RCC 7860 (cell line): ENCODE data around the gene CREM.
"Not testable (repeated sequence)": the region's sequence is repeated elsewhere in the genome, so short reads cannot be mapped to it uniquely, and the experiment has no call there.

Experiments
- DNase-seq: peaks from one replicate; pipeline ENCODE4 v3.0.0-alpha.2; 2015; ENCODE audit warnings: low spot score
- FAIRE-seq: peaks from 2 replicates; lab custom pipeline; 2012; peaks lifted over from hg19 to GRCh38; lab: Jason Lieb, UNC

Gene CREM

DNA sequence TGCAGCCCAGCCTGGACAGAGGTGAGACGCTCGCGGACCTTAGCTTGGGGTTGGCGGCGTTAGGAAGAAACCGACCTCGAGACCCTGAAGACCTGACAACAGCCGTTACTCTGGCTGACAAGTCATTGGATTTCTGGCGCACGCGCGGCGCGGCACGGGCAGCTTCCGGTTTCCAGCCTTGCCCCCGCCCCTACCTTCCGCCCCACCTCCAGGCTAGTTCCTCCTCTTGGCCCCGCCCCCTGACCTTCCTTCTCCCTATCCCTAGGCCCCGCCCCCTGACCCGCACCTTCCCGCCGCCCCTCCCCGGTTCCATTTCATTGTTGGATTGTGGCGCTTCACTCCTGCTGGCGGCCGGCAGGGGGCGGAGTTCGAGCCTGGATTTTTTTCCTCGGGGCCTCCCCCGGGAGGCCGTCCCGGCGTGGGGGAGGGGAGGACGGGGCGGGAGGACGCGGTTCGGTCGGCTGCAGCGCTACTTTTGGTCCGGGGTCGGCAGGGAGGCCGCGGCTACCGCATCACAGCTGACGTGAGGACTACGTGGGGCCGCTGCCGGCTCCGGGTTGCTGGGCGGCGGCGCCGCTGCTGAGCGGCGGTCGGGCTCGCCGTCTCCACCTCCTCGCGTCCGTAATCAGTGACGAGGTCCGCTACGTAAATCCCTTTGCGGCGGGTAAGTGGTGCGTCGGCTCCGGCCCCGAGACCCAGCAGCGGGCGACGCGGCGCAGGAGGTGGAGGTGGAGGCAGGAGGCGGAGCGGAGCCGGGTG lies at the start of gene CREM:
TSS of gene CREM (plus strand) at position 317 of the 759 bp plus-strand sequence. CDS start 10,990 bp downstream, outside the sequence.
- peak; percentile 51 for FAIRE-seq
- DNase-seq, result peak; percentile 91

DNA sequence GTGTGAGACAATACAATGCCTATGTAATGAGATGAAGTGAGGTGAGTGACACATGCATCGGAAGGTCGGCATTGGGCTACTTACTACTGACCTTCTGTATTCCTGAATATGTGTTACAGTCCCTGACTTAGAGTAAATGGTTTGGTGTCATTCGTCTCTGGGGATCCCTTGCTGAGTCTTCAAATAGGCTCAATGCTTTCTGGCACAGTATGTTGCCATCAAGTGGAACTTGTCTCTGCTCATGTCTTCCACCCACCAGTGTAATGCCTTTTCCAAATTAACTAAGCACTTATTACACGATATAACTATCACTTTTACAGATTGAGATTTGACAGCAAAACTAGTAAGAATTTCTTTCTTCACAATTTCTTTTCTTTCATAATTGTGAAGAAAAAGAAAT lies 47.4 kb upstream of the CREM start:
- FAIRE-seq, result no peak

DNA sequence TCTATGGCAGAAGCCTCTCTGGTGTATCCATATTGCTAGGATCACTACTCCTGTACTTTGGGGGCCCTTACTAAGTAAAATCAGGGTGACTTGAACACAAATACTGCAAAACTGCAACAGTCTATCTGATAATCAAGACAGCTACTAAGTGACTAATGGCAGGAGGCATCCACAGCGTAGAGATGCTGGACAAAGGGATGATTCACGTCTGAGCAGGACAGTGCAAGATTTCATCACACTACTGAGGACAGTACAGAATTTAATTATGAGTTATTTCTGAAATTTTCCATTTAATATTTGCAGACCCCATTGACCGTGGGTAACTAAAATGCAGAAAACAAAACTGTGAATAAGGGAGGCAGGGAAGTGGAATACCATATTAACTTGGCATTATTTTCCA lies 46.9 kb upstream of the CREM start:
- peak; percentile 91 for FAIRE-seq
- peak; percentile 61 for DNase-seq

More for the DNA sequence above, 47.4 kb upstream of the CREM start:
- no peak for DNase-seq

DNA sequence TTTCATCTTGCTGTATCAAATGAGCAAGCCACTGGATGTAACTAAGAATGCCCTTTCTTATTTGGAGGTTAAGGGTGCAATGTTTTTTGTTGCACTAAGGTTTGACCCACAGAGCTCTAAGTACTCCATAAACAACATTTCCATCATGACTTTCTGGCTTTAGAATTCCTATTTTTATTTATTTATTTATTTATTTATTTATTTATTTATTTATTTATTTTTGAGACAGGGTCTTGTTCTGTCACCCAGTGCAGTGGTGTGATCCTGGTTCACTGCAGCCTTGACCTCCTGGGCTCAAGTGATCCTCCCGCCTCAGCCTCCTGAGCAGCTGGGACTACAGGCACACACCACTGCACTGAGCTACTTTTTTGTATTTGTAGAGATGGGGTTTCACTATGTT lies 46.4 kb upstream of the CREM start:
- DNase-seq, FAIRE-seq: not testable (repeated sequence)

DNA sequence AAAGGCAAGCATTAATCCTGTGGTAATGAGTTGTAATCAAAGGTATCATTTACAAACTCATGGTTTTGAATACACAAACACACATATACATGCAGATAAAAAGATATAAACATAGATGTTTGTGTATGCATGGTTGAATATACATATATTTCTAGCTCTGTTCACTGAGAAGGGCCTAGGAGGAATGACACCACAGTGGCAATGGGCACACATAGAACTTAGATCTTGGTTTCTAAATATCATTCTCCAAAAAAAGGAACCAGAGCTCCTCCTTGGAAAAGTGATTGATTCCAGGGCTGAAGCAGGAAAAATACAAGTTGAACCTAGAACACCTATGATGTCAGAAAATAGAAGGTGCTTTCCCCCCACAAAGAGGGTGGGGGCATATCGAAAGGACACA lies 43.4 kb upstream of the CREM start:
- FAIRE-seq (no peak), DNase-seq (no peak)

DNA sequence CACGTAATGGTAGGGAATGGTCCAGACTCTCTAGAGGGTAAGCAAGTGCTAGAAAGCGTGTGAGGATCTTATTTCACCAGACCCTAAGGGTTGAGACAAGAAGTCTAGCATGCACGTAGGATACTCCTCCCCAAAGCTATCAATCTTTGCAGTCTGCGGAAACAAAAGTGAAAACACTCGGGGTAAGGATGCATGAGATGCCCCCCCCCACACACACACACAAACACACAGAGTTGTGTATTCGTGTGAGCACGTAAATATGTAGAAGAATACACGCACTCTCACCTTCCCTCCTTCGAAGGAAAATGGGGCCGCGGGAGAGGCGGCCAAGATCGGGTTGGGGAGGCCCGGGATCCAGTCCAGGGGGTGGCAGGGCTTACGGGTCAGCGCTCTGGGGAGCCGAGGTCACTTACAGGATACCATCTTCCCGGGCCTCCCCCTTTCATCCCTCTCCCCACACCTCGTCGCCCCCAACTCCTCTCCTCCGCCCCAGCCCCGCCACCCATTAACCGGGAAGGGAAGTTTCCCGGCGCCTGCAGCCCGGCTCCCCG lies 37.0 kb upstream of the CREM start:
- FAIRE-seq (no peak), DNase-seq (no peak)

DNA sequence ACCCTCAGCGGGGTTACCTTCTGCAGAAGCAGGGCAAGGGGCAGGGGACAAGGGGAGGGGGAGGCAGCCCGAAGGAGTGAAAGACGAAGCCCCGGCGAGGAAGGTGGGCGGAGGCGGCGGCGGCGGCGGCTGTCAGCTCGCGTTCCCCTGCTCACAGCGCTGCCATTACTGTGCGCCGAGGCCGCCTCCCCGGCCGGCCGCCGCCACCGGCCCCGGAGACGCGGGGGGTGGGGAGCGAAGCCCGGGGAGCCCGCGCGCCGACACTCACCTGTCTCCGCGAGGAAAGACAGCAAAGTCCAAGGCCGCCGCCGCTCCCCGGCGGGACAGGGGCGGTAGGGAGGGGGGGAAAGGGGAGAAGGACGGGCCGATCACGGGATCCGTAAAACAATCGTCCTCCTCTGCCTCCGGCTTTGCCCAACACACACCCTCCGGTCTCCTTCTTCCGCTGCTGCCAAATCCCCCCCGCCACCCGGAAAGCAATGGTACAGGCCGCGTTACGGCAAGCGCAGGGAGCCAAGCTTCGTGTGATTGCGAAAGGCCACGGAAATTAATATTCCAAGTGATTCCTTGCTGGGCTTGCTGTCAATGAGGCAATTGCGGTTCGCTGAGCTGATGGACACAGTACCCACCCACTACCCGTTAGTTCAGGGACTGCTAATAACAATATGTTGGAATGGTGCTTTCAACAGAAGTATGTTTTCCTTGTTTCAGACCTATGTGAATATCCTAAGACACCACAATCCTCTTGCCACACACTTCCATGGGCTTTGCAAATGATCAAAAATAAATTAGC lies 36.3 kb upstream of the CREM start, which contains the start of gene CUL2:
TSS of gene CUL2 (minus strand) at position 180 of the 793 bp plus-strand sequence. CDS start 19,024 bp downstream, outside the sequence.
- peak; percentile 78 for DNase-seq
- FAIRE-seq, result no peak

DNA sequence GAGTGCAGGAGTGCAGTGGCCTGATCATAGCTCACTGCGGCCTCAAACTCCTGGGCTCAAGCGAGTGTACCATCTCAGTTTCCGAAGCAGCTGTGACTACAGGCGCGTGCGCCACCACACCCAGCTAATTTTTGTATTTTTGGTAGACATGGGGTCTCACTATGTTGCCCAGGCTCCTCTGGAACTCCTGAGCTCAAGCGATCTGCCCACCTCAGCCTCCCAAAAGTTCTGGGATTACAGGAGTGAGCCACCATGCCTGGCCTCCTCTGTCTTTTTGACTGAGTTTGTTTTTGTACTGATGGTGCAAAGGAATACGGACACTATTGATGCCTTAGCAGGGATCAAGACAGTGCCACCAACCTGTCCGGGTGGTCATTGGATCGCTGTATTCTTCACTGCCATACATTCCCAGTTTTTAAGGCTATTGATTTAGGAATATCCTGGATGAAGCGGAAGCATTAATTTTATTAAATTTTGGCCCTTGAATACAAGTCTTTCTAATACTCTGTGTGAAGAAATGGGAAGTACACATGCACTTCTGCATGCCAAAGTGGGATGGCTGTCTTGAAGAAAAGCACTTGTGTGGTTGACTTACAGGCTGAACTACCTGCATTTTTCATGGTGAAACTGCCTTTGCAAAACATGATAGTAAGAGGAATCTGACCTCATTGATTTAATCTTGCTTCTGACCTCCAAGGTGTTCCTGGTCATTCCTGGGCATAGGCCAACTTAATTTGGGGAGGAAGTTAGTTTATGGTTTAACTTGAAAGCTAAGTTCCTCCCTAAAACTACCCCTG lies 34.5 kb upstream of the CREM start:
- DNase-seq (no peak), FAIRE-seq (no peak)

DNA sequence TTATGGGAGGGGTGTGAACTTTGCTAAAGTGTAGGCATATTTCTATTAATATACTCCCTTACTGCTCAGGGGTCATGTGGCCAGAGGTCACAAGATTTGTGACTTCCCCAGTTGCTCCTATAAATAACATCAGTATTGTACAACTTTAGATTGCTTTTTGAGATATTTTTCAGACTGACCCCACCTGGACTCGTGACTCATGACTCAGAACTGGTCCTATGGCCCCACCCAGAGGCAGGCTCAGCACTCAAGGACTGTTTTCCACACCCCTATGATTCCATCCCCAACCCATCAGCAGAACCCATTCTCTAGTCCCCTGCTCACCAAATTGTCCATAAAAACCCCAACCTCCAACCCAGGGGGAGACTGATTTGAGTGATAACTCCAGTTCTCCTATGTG lies 33.8 kb upstream of the CREM start:
- DNase-seq (no peak), FAIRE-seq (no peak)

DNA sequence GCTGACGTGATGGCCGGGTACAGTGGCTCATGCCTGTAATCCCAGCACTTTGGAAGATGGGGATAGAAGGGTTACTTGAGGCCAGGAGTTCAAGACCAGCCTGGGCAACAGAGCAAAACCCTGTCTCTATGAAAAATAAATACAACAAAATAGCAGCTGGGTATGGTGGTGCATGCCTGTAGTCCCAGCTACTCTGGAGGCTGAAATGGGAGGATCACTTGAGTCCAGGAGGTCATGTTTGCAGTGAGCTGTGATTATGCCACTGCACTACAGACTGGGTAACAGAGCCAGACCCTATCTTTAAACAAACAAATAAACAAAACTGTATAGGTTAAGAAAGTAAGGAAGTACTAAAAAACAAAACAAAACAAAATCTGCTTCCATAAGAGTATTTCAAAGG lies 30.3 kb upstream of the CREM start:
- FAIRE-seq (no peak), DNase-seq (no peak)

DNA sequence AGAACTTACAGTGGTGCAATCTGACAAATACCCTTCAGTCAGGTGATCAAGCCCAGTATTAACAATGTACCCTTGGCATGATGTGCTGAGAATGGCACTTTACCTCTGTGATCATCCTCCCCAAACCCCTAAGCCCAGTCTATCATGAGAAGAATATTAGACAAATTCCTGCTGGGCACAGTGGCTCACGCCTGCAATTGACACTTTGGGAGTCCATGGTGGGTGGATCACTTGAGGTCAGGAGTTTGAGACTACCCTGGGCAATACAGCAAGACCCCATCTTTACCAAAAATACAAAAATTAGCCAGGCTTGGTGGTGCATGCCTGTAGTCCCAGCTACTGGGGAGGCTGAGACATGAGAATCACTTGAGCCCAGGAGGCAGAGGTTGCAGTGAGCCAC lies 29.1 kb upstream of the CREM start:
- DNase-seq, result no peak
- no peak for FAIRE-seq

DNA sequence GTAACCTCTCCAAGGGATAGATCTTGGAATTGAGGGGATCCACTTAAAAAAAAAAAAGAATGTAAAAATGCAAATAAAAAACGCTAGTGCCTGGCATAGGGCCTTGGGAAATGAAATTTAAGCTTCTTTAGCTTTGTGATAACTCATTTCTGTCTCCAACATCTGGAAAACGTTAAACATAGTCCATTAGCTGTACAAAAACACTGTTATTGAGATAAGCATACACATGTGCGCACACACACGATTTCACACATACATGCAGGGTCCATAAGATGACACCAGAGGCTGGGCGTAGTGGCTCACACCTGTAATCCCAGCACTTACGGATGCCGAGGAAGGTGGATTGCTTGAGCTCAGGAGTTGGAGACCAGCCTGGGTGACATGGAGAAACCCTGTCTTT lies 22.8 kb upstream of the CREM start:
- no peak for FAIRE-seq
- DNase-seq, result no peak

DNA sequence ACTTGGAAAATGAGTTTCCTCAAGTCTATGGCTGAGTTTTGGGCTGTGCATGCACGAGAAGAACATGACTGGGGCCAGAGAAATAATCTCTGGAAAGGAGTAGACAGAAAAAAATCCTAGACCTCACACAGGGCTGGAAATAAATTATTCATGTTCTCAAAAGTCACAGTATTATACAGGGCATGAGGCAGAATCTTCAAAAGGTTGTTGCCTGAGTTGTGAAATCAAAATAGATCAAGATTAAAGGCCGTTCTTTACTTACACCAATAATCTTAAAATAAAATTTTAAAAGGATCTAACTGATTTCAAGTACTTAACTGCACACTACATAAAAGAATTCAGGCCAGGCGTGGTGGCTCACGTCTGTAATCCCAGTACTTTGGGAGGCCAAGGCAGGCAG lies 14.1 kb upstream of the CREM start:
- no peak for FAIRE-seq
- DNase-seq, result no peak

DNA sequence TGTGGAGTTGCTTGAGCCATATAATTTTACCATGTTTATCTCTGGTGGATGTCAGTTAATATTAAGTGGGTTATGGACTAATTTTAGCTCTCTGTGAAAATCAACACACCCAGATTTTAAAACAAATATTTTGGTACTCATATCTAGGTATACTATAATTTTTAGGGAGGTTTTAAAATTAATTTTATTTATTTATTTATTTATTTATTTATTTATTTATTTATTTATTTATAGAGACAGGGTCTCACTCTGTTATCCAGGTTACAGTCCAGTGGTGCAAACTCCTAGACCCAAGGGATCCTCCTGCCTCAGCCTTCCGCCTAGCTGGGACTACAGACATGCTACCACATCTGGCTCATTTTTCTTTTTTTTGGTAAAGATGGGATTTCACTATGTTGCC lies 7.3 kb upstream of the CREM start:
- DNase-seq (no peak), FAIRE-seq (no peak)

DNA sequence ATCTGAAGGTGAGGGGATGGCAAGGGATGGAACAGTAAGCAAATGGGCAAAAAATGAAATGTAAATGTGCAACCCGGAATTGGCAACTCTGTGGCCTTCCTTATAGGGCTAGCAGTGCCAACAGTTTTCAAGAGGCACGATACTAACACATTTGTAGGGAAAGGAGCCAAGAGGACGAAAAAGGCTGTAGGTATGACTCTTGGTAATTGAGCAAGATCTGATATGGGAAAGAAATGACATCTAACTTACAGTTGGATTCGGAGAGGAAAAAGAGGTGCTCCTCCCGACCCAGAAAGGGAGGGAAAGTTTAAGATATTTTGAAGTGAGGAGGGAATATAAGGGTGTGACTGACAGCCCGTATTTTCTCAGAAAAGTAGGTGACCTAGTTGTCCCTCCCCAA lies 2.1 kb upstream of the CREM start:
- FAIRE-seq, result no peak
- no peak for DNase-seq

DNA sequence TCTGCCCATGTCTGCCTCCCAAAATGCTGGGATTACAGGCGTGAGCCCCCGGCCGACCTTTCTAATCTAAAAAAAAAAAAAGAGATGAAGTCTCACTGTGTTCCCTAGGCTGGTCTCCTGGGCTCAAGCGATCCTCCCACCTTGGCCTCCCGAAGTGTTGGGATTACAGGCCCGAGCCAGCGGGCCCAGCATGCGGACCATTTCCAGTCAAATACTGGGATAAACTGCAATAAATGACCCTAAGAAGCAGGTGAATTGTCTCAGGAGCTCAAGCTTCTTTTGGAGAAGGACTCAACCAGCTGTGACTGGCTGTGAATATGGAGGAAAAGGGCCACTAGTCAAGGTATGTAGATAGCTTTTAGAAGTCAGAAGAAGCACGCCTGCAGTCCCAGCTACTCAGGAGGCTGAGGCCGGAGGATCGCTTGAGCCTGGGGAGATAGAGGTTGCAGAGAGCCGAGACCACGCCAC lies 550 bp upstream of the CREM start:
- FAIRE-seq, result no peak

DNA sequence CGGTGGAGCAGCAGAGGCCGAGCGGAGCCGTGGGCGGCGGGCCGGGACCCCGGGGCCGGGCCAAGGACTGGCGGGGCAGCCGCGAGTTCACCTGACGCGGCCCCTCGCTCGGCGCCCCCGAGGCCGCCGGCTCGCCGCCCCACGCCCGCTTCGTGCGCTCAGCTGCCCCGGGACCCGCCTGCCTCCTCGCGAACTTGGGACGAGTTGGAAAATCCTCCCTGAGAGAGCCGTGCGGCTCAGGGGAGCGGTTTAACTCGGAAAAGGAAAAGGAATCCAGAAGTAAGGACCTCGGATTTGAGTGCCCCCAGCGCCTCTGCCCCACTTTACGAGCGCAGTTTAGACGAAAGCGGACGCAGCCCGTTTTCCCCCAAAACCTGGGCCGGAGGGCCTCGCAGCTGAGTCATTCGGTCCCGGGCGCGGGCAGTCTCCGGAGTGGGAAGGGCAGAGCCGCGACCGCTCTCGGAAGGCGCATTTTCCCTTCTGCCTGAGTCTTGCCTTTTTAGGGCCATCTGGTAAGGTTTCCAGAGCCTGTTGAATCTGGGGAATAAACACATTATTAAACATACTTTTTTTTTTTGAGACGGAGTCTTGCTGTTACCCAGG lies 744 bp downstream of the CREM start:
- FAIRE-seq (no peak), DNase-seq (peak; percentile 22)

More for the DNA sequence above, 550 bp upstream of the CREM start:
- DNase-seq, result no peak

DNA sequence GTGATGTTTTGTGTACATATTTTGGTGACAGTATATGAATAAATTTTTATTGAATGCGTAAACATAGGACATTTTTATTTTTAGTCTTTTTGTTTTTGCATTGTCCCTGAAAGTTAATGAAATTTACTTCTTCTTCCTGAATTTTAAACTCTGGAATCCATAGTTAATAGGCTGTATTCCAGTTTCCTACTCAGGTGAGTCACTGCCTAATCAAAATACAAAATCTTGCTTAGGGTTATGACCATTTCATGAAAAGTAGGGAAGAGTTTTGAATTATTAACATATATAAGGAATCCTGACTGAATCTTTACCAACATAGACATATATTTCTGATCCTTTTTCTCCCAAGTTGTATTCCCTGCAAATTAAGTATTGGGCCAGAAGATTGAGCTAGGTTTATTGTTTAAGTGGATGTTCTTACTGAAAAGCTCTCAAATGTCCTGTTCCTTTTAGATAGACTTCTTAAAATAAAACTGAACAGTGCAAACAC lies 2.6 kb downstream of the CREM start:
- DNase-seq, result no peak
- no peak for FAIRE-seq

DNA sequence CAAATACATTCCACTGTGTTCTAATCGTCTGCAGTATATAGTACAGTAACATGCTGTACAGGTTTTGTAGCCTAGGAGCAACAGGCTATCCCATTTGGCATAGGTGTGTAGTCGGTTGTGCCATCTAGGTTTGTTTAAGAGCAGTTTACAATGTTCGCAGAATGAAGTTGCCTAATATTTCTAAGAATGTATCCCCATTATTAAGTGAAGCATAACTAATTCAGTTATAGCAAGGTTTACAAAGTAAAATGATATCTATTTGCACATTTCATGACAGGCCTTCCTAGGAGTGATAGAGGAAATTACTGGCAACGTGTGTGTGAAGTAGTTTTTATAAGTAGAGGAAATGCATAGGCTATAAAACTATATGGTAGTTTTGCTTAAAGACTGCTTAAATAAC lies 4.0 kb downstream of the CREM start:
- DNase-seq, result no peak
- FAIRE-seq, result no peak

DNA sequence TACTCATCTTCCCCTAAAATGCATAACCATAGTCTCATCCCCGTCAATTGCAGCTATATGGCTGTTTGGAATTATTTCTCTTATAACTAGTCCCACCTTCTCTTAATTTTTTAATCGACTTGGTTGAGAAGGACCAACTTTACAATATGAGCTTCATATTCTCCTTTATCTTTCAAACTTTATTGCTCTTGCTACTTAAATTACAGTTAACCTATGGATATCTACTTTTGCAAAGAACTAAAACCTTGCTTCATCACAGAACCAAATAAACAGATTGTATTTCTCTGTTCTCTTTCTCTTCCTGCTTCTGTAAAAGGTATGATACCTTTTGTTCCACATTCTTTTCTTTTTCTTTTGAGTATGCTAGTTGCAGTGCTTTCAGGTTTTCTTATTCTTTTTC lies 6.1 kb downstream of the CREM start:
- FAIRE-seq, result no peak

More for the DNA sequence above, 6.1 kb downstream of the CREM start:
- no peak for DNase-seq
